Adipocyte (in vitro differentiated cells): ENCODE data around the gene C9orf153.
"Not testable (repeated sequence)": the region's sequence is repeated elsewhere in the genome, so short reads cannot be mapped to it uniquely, and the experiment has no call there.

Source experiments
- DNase-seq: peaks from one replicate; pipeline ENCODE4 v3.0.0-alpha.2; 2015; ENCODE audit warnings: low read depth
- H3K27me3 ChIP-seq: replicated peaks from 2 replicates; pipeline ENCODE4 v1.7.0; 2013; ENCODE audit warnings: mild to moderate bottlenecking, low read length, moderate library complexity; ENCODE audit not compliant: control insufficient read depth, insufficient read depth
- H3K36me3 ChIP-seq: 2 replicates; pipeline ENCODE4 v1.7.0; 2013; ENCODE audit warnings: low read length, mild to moderate bottlenecking, moderate library complexity; ENCODE audit not compliant: control insufficient read depth, insufficient read depth, severe bottlenecking
- H3K4me1 ChIP-seq: 2 replicates; pipeline ENCODE4 v1.7.0; 2013; ENCODE audit warnings: mild to moderate bottlenecking, low read length, moderate library complexity; ENCODE audit not compliant: control insufficient read depth, insufficient read depth
- H3K4me3 ChIP-seq: 2 replicates; pipeline ENCODE4 v1.7.0; 2013; ENCODE audit warnings: mild to moderate bottlenecking, low read length, moderate library complexity
- H3K9ac ChIP-seq: 2 replicates; pipeline ENCODE4 v1.7.0; 2013; ENCODE audit warnings: mild to moderate bottlenecking, low read length, moderate library complexity
- H3K9me3 ChIP-seq: 2 replicates; pipeline ENCODE4 v1.7.0; 2013; ENCODE audit warnings: mild to moderate bottlenecking, low read length, moderate library complexity; ENCODE audit not compliant: control insufficient read depth

The C9orf153 gene

DNA sequence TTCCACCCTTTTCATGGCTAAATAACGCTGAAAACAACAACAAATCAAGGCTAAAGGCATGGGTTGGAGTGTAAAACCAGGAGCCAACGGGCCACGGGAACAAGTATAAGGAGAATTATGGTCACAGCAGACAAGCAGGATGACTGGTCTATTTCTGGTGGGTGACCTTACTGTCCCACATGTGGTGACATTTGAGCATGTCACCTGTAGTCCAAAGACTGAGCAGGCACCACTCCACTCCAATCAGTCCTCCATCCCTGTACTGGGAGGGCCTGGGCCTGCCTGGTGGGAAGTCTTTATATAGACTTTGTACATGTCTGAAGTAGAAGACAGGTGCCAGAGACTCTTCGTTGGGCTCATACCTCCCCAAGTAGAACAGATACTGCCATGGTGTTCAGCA lies 36.8 kb downstream of the C9orf153 start:
- H3K9me3 ChIP-seq, result no peaks in the 10 kb centered on the region
- peaks cover 12% of the 10 kb centered on the region for H3K4me1 ChIP-seq
- H3K36me3 ChIP-seq, result no peaks in the 10 kb centered on the region
- no peak for DNase-seq
- H3K9ac ChIP-seq, result no peak overlapping the region
- no peaks in the 10 kb centered on the region for H3K27me3 ChIP-seq
- no peak overlapping the region for H3K4me3 ChIP-seq

- Histone ChIP-seq H3K9ac (no peak overlapping the region), H3K27me3 (no peaks in the 10 kb centered on the region)
- DNase-seq, result no peak
Observed at GRCh38 chr9:86219606-86220005, 39.9 kb downstream of the C9orf153 start.

GRCh38 chr9:86217076-86217755 lies 42.2 kb downstream of the C9orf153 start:
- no peak for DNase-seq
- no peak overlapping the region for H3K4me3 ChIP-seq
- H3K4me1 ChIP-seq, result peaks cover 8% of the 10 kb centered on the region
- H3K9me3 ChIP-seq, result no peaks in the 10 kb centered on the region
- no peaks in the 10 kb centered on the region for H3K36me3 ChIP-seq
- no peak overlapping the region for H3K9ac ChIP-seq
- H3K27me3 ChIP-seq, result no peaks in the 10 kb centered on the region

More at GRCh38 chr9:86219606-86220005, 39.9 kb downstream of the C9orf153 start:
- Histone ChIP-seq H3K36me3 (no peaks in the 10 kb centered on the region), H3K4me1 (peaks cover 11% of the 10 kb centered on the region), H3K4me3 (no peak overlapping the region), H3K9me3 (no peaks in the 10 kb centered on the region)

- Histone ChIP-seq H3K27me3 (no peaks in the 10 kb centered on the region), H3K36me3 (no peaks in the 10 kb centered on the region), H3K9ac (no peak overlapping the region), H3K4me1 (no peaks in the 10 kb centered on the region), H3K9me3 (no peaks in the 10 kb centered on the region), H3K4me3 (no peak overlapping the region)
- no peak for DNase-seq
Observed at GRCh38 chr9:86207193-86207592, 52.3 kb downstream of the C9orf153 start.

DNA sequence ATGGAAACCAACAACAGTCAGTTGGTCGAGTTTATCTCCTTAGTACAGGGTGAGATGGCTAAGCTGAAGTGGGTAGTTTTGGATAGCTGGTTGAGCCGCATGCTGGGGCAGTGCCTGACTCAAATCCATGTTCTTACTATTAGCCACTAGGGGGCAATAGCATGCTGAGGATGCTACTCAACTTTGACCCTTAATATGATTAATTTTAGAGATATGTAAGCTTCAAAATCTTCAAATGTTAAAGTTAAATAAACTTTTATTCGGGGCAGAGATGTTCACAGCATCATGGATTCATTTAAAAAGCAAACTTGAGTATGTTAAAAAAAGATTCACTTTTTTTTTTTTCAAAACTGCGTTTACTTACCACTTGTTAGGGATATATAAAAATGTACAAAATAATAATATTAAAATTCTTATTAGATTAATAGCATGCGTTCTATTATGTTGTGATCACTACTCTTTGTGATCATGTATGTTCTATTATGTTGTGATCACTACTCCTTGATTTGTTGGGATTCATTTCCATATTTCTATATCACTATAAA lies 57.0 kb downstream of the C9orf153 start:
- peak; percentile 76 for DNase-seq
- Histone ChIP-seq H3K36me3 (no peaks in the 10 kb centered on the region), H3K9ac (no peak overlapping the region), H3K27me3 (peaks cover 5% of the 10 kb centered on the region), H3K4me3 (no peak overlapping the region), H3K4me1 (no peaks in the 10 kb centered on the region), H3K9me3 (no peaks in the 10 kb centered on the region)

GRCh38 chr9:86201474-86202337 lies 57.8 kb downstream of the C9orf153 start:
- H3K4me3 ChIP-seq, result no peak overlapping the region
- peaks cover 5% of the 10 kb centered on the region for H3K27me3 ChIP-seq
- H3K9me3 ChIP-seq, result no peaks in the 10 kb centered on the region
- no peak for DNase-seq
- H3K4me1 ChIP-seq, result no peaks in the 10 kb centered on the region
- H3K9ac ChIP-seq, result no peak overlapping the region
- H3K36me3 ChIP-seq, result no peaks in the 10 kb centered on the region

- no peaks in the 10 kb centered on the region for H3K4me1 ChIP-seq
- no peak overlapping the region for H3K9ac ChIP-seq
- peaks cover 5% of the 10 kb centered on the region for H3K27me3 ChIP-seq
- H3K4me3 ChIP-seq, result no peak overlapping the region
- DNase-seq, result no peak
- no peaks in the 10 kb centered on the region for H3K36me3 ChIP-seq
- no peaks in the 10 kb centered on the region for H3K9me3 ChIP-seq
Observed at GRCh38 chr9:86200599-86201162, 58.8 kb downstream of the C9orf153 start.

DNA sequence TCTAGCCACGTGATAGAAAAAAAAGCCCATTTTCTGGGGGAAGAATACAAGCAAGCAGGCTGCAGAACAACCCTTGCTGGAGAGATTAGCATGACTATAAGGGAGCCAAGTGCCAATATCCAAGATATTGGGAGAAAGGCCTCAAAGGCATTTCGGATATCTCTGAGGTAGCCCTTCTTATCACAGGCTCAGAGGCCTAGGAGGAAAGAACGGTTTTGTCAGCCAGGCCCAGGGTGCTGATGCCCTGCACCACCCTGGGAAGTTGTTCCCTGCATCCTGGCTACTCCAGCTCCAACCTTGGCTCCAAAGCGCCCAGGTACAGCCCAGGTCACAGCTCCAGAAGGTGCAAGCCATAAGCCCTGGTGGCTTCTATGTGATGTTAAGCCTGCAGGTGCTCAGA lies 66.4 kb downstream of the C9orf153 start:
- DNase-seq, result no peak
- no peaks in the 10 kb centered on the region for H3K4me1 ChIP-seq
- H3K36me3 ChIP-seq, result no peaks in the 10 kb centered on the region
- no peak overlapping the region for H3K9ac ChIP-seq
- H3K9me3 ChIP-seq, result peaks cover 23% of the 10 kb centered on the region
- H3K4me3 ChIP-seq, result no peak overlapping the region
- peaks cover 4% of the 10 kb centered on the region for H3K27me3 ChIP-seq

DNA sequence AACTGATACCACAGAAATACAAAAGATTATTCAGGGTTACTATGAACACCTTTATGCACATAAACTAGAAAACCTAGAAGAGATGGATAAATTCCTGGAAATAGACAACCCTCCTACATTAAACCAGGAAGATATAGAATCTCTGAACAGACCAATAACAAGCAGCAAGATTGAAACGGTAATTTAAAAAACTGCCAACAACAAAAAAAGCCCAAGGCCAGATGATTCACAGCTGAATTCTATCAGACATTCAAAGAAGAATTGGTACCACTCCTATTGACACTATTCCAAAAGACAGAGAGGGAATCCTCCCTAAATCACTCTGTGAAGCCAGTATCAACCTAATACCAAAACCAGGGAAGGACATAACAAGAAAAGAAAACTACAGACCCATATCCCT lies 68.8 kb downstream of the C9orf153 start:
- not testable (repeated sequence) for H3K4me3 ChIP-seq, H3K27me3 ChIP-seq, DNase-seq, H3K4me1 ChIP-seq, H3K36me3 ChIP-seq, H3K9ac ChIP-seq
- H3K9me3 ChIP-seq, result peaks cover 23% of the 10 kb centered on the region

DNA sequence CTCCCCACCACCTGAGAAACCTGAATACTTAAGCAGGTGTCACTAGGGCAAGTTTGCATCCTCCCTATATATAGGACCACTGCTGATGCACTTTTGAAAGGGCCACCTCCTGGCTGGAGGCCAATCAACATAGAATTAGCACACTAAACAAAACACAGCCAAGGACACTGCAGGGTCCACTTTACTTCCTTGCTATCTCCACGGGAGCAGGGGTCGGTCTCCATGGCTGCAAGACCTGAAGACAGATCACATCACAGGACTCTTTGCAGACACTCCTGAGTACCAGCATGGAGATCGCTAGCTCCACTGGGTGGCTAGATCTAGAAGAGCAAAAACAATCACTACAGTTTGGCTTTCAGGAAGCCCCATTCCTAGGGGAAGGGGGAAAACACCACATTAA lies 72.3 kb downstream of the C9orf153 start:
- Histone ChIP-seq H3K27me3 (no peaks in the 10 kb centered on the region), H3K36me3 (no peaks in the 10 kb centered on the region)
- DNase-seq, result no peak

GRCh38 chr9:86186696-86187095 lies 72.8 kb downstream of the C9orf153 start:
- no peak overlapping the region for H3K9ac ChIP-seq
- no peak for DNase-seq
- no peaks in the 10 kb centered on the region for H3K36me3 ChIP-seq
- H3K27me3 ChIP-seq, result no peaks in the 10 kb centered on the region
- peaks cover 3% of the 10 kb centered on the region for H3K9me3 ChIP-seq
- no peaks in the 10 kb centered on the region for H3K4me1 ChIP-seq
- H3K4me3 ChIP-seq, result no peak overlapping the region

More for the DNA sequence above, 72.3 kb downstream of the C9orf153 start:
- Histone ChIP-seq H3K4me3 (no peak overlapping the region), H3K4me1 (no peaks in the 10 kb centered on the region), H3K9me3 (peaks cover 3% of the 10 kb centered on the region), H3K9ac (no peak overlapping the region)
